ENCODE data around the gene PLB1.

GRCh38 chr2:28471701-28472236, 24.1 kb upstream of the PLB1 start:
- TF ChIP-seq POLR2A (IDR thresholded peaks at IDR 0.05; ENCODE audit: low read depth, low read length) (no peak), TAF1 (IDR thresholded peaks at IDR 0.05; ENCODE audit: low read depth, low read length) (no peak)

All from GM12891 (cell line).